Stimulated activated CD4-positive, alpha-beta T cell treated with anti-CD3 and anti-CD28 coated beads, Interleukin-4, amount 100 ng/mL, for 24 hours (primary cell): ENCODE results near the gene LBH.
"Not testable (repeated sequence)": the region's sequence is repeated elsewhere in the genome, so short reads cannot be mapped to it uniquely, and the experiment has no call there.

Source experiments
- DNase-seq: peaks from one replicate; pipeline ENCODE4 v3.0.0-alpha.2; 2020

Gene LBH

DNA sequence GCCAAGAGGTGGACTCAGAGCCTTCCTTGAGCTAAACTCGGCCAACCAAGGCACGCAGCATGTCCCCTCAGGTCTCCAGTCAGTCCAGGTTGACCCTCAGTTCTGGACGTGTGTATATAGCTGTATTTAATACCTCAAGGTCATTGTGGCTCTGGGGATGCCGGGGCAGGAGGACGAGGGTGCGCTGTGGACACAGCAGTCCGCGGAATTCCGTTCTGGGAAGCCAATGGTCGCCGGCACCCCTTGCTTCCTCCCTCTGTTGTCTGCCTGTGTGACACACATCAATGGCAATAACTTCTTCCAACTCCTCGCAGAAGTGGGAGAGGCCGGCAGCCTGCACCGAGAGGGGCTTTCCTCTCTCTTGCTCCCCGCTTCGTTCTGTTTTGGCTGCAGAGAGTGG is 27.7 kb downstream of the LBH start:
- DNase-seq, result no peak

DNA sequence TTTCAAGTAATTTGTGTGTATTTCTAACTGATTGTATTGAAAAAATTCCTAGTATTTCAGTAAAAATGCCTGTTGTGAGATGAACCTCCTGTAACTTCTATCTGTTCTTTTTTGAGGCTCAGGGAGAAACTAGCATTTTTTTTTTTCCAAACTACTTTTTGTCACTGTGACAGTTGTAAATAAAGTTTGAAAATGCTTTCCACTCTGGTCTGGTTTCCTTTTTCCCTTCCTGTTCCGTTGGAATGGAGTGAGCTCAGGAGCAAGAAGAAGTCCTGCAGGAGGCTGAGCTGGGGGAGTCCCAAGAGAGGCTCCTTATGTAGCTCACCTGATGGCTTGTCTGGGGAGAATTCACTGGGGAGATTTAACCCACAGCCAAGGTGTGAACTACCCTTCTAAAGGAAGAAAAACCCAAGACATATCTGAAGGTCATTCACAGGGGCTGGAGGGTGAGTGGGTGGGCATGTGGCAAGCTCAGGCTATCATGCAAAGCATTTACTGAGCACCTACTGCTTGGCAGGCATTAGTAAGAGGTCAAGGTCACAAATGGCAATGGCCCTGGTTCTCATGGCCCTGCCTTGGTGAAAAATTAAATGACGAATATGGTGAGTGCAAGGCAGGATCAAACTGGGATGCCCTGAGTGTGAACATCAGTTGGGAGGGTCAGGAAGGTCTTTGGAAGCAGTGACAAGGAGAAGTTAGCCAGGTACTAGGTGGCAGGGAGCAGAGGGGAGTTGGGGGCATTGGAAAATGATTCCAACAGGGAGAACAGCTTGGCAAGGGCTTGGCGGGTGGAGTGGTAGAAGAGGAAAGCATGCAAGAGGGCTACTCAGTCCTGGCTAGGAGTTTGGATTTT is 28.7 kb downstream of the LBH start:
- DNase-seq, result no peak

DNA sequence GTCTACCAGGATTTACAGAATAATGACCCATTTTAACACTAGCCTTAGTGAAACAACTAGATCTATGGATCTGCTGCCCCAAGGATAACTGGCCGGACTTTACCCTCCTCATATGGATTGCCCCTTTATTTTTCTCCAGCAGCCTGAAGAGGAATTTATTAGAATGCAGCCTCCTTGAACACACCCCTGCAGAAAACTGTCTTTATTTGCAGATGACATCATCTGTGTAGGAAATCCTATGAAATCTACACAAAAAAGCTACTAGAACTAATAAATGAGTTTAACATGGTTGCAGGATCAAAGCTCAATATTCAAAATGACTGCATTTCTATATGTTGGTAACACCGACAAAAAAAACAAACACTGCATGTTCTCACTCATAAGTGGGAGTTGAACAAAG is 29.6 kb downstream of the LBH start:
- no peak for DNase-seq

DNA sequence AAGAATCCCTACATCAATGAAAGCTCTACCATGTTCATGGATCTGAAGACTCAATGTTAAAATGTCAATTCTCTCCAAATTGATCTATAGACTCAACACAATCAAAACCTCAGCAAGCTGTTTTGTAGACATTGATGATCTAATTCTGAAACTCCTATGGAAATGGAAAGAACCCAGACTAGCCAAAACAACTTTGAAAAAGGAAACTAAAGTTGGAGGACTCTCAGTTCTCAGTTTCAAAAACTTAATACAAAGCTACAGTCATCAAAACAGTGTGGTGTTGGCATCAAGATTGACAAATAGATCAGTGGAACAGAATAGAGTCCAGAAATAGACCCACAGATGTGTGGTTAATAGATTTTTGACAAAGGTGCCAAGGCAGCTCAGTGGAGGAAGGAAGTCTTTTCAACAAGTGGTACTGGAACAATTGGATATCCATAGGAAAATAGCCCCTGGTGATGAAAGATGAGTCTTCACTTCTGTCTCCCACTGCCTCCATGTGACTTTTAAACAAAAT is 30.4 kb downstream of the LBH start:
- no peak for DNase-seq

DNA sequence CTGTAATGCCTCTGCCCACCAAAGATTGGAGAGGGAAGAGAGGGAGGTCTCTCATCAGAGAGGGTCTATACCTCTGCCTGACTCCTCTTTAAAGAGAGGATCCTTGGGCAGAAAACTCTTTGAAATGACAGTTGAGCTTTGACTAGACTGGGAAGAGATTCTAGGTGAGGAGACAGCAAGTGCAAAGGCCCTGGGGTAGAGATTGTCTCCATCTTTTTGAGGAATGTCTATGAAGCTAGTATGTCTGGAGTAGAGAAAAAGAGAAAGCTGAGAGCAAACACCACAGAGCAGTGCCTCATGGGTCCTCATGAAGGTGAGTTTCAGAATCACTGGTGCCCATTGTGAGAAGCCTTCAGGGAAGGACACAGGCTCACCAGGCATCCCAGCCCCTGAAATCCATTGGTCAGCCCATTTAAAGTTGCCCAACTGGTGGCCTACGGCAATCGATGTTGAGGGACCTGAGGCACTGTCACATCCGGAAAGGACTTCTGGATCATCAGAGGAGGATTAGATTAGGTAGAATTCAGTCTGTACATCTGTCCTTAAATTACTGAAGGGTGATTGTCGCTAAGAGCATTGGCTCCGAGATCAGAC is 31.5 kb downstream of the LBH start:
- DNase-seq, result no peak

DNA sequence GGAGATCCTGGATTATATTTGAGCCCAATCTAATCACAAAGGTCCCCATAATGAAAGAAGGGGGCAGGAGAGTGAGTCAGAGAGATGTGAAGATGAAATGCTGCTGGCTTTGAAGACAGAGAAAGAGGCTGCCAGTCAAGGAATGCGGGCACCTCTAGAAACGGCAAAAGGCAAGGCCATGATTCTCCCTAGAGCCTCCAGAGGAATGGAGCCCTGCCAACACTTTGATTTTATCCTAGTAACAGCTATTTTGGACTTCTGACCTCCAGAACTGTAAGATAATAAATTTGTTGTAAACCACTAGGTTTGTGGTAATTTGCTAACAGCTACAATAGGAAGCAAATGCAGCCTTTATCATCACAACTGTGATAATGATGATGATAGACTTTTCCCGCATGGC is 32.9 kb downstream of the LBH start:
- DNase-seq, result no peak

DNA sequence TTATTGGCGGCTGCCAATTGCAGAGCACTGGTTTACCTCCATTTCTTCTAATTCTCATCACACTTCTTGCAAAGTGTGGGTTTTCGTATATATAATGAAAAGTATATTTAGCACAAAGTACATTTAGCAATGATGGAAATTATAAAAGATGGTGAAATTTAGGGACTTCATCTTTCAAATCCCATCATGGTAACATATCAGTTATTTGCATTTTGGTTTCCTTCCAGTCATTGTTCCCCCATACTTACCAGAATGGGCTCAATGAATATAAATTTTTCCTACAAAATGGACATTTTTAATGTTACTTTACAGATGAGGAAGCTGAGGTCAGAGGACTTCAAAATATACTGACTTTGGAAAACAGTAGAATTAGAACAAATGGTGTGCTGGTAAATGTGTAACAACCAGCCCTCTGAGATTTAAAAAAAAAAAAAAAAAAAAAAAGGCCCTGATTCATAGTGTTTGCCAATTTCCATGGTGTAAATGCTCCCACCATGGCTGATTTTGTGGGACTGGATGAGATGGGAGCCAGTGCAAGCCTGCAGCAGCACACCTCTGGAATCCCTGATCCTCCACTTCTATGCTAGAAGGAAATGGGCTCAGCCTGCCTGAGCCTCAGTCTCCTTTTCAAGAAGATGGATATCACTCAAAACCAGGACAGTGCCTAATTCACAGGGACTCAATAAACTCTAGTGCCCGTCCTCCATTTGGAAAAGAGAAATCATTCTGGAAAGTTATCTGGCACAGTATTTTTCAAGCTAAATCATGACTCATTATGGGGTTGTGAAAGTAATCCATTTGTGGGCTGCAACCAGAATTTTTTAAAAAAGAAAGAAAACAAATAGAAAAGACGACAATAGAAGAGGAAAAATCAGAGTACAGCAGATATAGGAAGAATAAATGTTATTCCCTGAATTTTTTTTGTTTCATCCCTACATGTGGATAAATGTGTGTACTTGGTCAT is 34.0 kb downstream of the LBH start:
- DNase-seq, result no peak

DNA sequence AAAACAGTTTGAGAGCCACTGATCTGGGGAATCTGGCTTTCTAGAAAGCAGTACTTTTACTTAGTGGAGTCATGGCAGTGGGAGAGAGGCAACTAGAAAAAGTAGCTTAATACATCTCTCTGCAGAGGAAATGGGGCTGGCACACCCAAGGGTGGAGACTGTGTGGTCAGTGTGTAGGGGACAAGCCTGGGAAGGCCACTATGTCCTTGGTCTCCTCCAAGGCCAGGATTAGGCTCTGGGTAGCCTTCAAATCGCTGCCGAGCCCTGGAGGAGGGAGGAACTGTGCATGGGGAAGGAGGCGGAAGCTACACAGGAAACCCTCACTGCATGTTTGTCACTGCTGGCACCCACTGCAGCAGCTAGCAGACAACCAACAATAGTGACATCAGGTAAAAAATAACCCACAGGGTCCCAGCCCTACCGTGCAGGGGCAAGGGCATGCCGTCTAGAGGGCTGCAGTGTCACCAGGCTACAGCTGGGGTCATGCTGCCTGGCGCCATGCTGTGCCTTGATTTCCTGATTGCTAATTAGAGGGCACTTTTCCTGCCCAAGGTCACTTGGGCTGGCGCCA is 34.8 kb downstream of the LBH start:
- peak; percentile 53 for DNase-seq

DNA sequence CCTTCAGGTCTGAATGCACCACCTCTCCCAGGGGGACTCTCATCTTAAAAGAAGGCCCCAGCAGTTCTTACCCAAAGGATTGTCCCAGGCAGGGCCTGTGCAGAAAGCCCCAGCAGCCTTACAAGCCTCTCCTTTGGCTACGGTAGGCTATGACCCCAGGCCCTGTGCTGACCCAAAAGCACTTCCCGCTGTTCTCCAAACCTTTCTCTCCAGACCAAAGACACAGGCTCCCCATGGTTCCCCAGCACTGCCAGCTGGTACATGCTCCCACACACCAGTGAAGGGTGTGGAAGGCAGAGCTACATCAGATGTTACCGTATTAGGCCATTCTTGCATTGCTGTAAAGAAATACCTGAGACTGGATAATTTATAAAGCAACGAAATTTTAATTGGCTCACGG is 35.4 kb downstream of the LBH start:
- no peak for DNase-seq

DNA sequence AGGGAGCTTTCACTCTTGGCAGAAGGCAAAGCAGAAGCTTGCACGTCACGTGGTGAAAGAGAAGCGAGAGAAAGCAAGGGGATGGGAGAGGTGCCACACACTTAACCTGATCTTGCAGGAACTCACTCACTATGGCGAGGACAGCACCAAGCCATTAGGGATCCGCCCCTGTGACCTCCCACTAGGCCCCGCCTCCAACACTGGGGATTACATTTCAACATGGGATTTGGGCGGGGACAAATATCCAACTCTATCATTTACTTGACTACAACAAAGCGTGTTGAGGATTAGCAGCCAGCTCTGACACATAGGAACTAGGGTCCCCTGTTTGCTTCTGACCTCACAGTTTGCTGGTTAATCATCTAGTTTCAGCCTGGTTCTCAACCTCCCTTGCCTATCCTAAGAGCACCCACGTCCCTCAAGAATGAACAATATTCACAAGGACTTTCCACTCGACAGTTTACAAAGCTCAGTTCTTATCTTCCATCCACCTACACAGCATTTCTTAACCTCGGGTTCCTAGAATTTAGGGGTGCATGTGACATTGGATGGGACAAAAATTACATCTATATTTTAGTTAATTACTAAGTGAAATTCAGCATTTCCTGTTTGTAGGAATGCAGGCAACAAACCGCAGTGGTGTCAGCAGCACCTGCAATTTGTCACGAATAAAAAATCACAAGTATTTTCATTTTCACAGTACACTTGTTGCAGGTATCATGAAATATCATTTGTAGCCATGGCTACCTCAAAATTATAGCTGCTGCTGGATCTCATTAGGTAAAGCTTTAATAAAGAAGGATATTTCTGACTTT is 36.0 kb downstream of the LBH start:
- peak; percentile 68 for DNase-seq

DNA sequence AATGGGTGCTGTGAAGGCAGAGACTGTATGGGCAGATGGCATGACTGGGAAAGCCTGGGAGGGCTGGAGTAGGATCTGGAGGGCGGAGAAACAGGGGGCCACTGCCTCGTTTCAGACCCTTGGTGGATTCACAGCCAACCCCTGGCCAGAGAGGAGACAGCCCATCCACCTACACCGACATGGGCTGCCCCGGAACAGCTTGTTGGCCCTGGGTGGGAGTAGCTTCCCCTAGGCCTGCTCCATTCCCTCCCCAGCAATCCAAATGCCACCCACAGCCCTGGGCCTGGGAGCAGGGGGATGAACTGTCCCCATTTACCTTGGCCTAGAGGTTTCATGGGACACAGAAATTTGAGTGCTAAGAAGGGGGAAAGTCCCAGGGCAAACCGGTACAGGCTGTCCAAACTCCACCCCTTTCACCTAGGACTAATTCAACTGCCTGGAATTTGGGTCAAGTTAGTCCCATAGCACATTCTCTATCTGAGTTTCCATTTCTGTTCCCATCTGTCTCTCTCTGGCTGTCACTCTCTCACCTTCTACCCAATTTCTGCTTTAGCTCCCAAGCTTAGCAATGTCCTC is 37.0 kb downstream of the LBH start:
- DNase-seq, result no peak

DNA sequence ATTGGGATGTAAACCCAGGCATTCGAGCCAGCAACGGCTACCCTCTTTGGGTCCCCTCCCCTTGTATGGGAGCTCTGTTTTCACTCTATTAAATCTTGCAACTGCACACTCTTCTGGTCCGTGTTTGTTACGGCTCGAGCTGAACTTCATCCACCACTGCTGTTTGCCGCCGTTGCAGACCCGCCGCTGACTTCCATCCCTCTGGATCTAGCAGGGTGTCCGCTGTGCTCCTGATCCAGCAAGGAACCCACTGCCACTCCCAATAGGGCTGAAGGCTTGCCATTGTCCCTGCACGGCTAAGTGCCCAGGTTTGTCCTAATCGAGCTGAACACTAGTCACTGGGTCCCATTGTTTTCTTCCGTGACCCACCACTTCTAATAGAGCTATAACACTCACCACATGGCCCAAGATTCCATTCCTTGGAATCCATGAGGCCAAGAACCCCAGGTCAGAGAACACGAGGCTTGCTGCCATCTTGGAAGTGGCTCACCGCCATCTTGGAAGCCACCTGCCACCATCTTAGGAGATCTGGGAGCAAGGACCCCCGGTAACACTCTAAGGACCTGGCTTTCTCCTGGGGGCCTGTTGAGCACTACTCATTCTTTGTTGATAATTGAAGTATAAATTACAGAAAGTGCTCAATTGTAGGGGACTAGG is 37.9 kb downstream of the LBH start:
- not testable (repeated sequence) for DNase-seq

DNA sequence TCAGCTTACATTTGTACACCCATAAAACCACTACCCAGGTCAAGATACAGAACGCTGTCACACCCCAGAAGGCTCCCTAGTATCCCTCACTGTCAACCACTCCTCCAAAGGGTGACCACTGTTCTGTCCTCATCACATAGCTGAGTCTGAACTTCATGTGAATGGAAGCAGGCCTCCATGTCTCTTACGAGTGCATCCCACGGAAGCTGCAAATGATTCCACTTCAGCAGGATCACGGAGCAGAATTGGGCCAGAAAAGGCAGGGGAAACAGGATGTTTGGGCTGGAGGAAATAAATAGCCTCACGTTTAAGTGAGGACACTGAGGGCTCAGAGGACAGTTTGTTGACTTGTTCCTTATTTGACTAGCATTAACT is 38.4 kb downstream of the LBH start:
- no peak for DNase-seq

DNA sequence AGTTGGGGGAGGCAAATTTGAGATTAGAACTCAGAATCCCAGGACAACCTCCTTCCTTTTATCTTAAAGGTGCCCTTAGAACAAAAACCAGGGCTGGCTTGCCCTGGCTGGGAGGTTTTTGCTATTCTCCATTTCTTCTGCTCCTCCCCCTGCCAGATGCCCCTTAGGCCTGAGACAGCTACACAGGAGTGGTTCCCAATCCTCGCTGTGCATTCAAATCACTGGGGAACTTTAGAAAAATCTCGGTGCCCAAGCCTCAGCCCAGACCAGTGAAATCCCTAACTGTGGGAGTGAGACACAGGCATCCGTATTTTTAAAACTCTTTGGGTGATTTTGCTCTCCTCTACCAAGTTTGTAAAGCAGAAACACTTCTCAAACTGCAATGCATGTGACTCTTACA is 38.8 kb downstream of the LBH start:
- no peak for DNase-seq

DNA sequence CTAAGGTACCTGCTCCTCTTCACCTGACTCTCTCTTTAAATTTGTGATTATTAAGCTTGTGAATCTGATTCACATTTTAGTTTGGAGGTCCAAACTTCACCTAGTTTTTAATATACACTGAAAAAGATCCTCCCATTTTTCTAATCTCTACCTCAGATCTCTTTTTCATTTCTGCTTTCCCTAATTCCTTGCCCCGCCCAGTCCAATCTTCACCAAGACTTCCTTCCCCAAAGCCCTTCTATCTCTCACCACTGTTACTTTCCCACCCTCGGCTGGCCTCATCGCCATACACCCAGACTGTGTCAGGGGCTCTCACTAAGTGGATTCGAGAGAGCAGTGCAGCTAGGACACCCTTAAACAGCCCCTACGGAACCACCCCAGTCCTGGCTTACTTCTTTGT is 40.0 kb downstream of the LBH start:
- DNase-seq, result no peak

DNA sequence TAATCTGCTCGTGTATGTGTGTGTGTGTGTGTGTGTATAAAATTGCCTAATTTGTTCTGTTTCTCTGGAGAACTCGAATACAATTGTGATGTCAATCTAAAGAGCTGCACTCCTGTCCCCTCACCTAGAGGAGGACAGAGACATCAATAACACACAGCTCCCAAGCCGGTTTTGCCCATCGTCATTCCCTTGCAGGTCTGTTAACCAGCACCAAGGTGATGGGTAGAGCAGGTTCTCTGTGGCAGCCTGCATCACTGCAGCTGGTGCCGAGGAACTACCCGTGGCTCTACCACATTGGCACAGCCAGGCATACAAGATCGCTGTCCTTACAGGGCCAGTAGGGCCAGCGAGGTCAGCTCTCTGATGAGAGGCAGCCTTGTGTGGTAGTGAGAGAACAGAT is 41.0 kb downstream of the LBH start:
- DNase-seq, result no peak

DNA sequence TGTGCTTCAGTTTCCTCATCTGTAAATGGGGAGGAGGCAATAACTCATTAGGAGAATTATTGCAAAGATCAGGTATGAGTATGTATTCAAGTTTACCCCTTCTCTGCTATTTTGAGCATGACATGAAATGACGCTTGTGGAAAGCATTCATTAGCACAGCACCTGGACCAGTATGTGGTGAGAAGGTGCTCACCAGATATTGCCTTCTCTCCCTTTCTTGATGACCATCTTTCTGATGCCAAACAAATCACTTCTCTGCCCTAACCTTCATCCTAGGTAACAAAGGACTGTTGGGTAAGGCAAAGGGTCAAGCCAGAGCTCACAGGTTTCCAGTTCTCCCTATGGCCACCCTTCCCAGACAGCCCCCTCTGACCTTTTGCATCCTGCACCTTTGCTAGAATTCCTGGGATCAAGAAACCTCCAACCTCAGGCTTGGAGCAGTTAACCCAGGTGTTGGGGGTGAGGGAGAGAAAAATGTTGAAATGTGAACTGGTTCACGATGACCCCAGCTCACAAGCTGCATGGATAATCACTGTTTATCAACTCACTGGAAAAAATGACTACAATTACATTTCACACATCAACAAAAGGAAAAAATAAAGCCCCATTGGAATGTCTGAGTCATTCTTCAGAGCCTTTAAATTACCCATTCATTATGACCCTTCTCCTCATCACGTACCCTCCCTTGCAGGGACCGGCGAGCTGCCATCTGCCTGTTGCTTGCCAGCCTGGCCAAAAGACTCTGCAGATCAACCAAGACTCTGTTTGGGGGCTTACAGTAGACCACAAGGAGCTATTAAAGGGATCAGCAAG is 41.6 kb downstream of the LBH start:
- DNase-seq, result peak; percentile 58

DNA sequence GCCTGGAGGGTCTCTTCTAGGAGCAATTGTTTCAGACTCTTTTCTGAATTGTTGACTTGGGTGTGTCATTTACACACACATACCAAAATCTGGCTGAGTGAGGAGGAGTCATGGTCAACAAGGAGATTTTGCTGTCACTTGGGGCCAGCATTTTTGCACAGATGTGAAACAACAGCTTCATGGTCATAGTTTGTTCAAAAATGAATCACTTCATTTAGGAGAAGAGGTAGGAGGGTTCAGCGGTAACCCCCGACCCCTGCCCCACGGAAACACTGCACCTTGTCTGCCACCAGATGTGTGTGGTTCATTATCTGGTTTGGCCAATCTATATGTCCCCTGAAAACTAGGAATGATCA is 42.2 kb downstream of the LBH start:
- peak; percentile 22 for DNase-seq

DNA sequence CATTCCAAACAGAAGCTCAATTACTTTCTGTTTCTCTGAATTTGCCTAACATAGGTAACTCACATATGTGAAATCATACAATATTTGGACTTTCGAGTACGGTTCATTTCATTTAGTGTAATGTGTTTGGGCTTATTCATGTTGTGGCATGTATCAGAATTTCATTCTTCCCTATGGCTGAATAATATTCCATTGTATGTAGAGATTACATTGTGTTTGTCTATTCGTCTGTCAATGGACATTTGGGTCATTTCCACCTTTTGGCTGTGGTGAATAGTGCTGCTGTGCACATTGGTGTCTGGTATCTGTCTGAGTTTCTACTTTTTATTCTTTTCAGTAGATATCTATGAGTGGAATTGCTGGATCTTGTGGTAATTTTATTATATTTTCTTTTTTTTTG is 43.9 kb downstream of the LBH start:
- no peak for DNase-seq

DNA sequence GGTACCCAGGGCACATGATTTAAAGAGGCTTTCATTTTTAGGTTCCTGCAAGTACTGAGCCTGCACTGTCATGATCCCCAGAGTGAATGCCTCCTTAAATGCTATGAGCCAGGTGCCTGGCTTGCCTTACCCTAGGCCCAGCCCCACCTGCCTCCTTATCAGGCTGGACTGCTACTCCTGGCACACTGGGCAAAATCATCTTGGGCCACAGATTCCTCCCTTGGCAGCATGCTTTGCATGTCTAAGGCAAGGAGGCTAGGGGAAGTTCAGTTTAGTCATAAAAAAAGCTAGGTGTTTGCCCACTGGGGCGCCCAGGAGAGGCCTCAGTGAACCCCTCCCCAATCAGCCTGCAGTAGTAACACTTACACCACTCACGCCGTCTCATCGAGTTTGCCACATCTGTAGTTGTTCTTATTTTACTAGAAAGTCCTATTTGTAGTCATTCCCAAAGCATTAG is 45.1 kb downstream of the LBH start:
- DNase-seq, result peak; percentile 48
